PC-9 (cell line): ENCODE results near the gene STK32B. TPM values are rescaled to one million over a fixed set of nuclear protein-coding genes. Genes with fewer than 3 reads are reported as not detected.

Source experiments
- BruUV-seq: library from RNA; stranded (reverse); fragments of 400-500 nt; replicated peaks from 2 replicates; lab custom pipeline; 2021; lab: Mats Ljungman, UMichigan
- CTCF ChIA-PET: fragments of 300-600 bp; sonication (Branson Sonifier 250); formaldehyde crosslinking; loops from one replicate; lab custom pipeline; 2022; ENCODE audit warnings: antibody characterized with exemption; lab: Charles Lee
- POLR2A ChIA-PET: fragments of 300-600 bp; sonication (Branson Sonifier 250); formaldehyde crosslinking; loops from one replicate; lab custom pipeline; 2022; ENCODE audit warnings: antibody characterized with exemption; ENCODE audit not compliant: unreplicated experiment; lab: Charles Lee
- DNase-seq, 2 experiments: peaks; one replicate each; pipeline versions ENCODE4 v3.0.0 to v3.0.0-alpha.2; 2015 to 2022; ENCODE audit warnings: mixed read lengths in 1 of 2
- H2AFZ ChIP-seq: fragments of 200-600 bp; sonication (generic); 2 replicates; pipeline ENCODE4 v1.8.1; 2017; ENCODE audit warnings: antibody characterized with exemption
- H3F3A ChIP-seq: fragments of 200-600 bp; sonication (generic); 2 replicates; pipeline ENCODE4 v1.8.1; 2017; ENCODE audit warnings: antibody characterized with exemption, mild to moderate bottlenecking, low read depth; ENCODE audit not compliant: insufficient read depth
- H3K27ac ChIP-seq: fragments of 200-600 bp; sonication (generic); 2 replicates; pipeline ENCODE4 v1.6.1; 2016; ENCODE audit warnings: mixed run types
- H3K27me3 ChIP-seq: fragments of 200-600 bp; sonication (generic); 2 replicates; pipeline ENCODE4 v1.6.1; 2016; ENCODE audit warnings: low read depth, mixed run types; ENCODE audit not compliant: insufficient read depth
- H3K36me3 ChIP-seq: fragments of 200-600 bp; sonication (generic); 2 replicates; pipeline ENCODE4 v1.6.1; 2016; ENCODE audit warnings: low read depth, mixed run types
- H3K4me1 ChIP-seq: fragments of 200-600 bp; sonication (generic); replicated peaks from 2 replicates; pipeline ENCODE4 v1.6.1; 2016; ENCODE audit warnings: mixed run types; ENCODE audit not compliant: insufficient read depth
- H3K4me2 ChIP-seq: fragments of 200-600 bp; sonication (generic); 2 replicates; pipeline ENCODE4 v1.6.1; 2017; ENCODE audit warnings: mixed run types
- H3K4me3 ChIP-seq: fragments of 200-600 bp; sonication (generic); 2 replicates; pipeline ENCODE4 v1.6.1; 2016; ENCODE audit warnings: mixed run types
- H3K79me2 ChIP-seq: fragments of 200-600 bp; sonication (generic); 2 replicates; pipeline ENCODE4 v1.6.1; 2017; ENCODE audit warnings: low read depth, mixed run types
- H3K9me2 ChIP-seq: fragments of 200-600 bp; sonication (generic); 2 replicates; pipeline ENCODE4 v1.8.1; 2017; ENCODE audit warnings: mild to moderate bottlenecking; ENCODE audit not compliant: insufficient read depth
- H3K9me3 ChIP-seq: fragments of 200-600 bp; sonication (generic); 2 replicates; pipeline ENCODE4 v1.8.1; 2016; ENCODE audit warnings: low read depth; ENCODE audit not compliant: insufficient read depth
- H4K20me1 ChIP-seq: fragments of 200-600 bp; sonication (generic); 2 replicates; pipeline ENCODE4 v1.8.1; 2017; ENCODE audit not compliant: insufficient read depth
- CTCF ChIP-seq: fragments of 200-600 bp; sonication (generic); conservative IDR thresholded peaks from 2 replicates; pipeline ENCODE4 v1.6.1; 2017; ENCODE audit warnings: mixed run types, antibody characterized with exemption, mild to moderate bottlenecking, moderate library complexity
- EZH2 ChIP-seq: fragments of 200-600 bp; sonication (generic); IDR thresholded peaks from 2 replicates; pipeline ENCODE4 v1.8.0; 2017; ENCODE audit warnings: antibody characterized with exemption, low read depth
- intact Hi-C: fragments of 100-400 bp; cut with micrococcal nuclease; formaldehyde crosslinking; loops from one replicate; pipeline ENCODE4 v1.10.0; 2022; ENCODE audit not compliant: unreplicated experiment
- total RNA-seq: library from RNA; stranded (reverse); gene quantifications from 2 replicates; pipeline ENCODE4 v1.2.3, GENCODE V29; 2021

STK32B gene
- total RNA-seq, 1 experiment from 2014 or later, result not detected

GRCh38 chr4:5112333-5113095 lies 61.2 kb downstream of the STK32B start:
- intact Hi-C loops, result no loop called here
- Histone ChIP-seq H3K9me3 (no peaks in the 10 kb centered on the region), H4K20me1 (no peaks in the 10 kb centered on the region), H3K9me2 (no peaks in the 10 kb centered on the region), H3K4me1 (no peaks in the 10 kb centered on the region), H2AFZ (no peak overlapping the region), H3K27ac (no peak overlapping the region), H3F3A (no peaks in the 10 kb centered on the region), H3K4me3 (no peak overlapping the region), H3K27me3 (no peaks in the 10 kb centered on the region), H3K79me2 (no peaks in the 10 kb centered on the region), H3K36me3 (no peaks in the 10 kb centered on the region), H3K4me2 (no peak overlapping the region)
- no peak for TF ChIP-seq CTCF
- TF ChIP-seq EZH2, result no peak
- no peak for DNase-seq
- POLR2A ChIA-PET, result no interaction called here
- BruUV-seq, result no TSS peak
- CTCF ChIA-PET, result no interaction called here

GRCh38 chr4:5114950-5115349 lies 63.7 kb downstream of the STK32B start:
- Histone ChIP-seq H3K4me2 (no peak overlapping the region), H3K36me3 (no peaks in the 10 kb centered on the region), H4K20me1 (no peaks in the 10 kb centered on the region), H3K79me2 (no peaks in the 10 kb centered on the region), H3K9me2 (no peaks in the 10 kb centered on the region), H3K27me3 (peaks cover 9% of the 10 kb centered on the region; the same call in 1 of the 2 replicates), H3K4me1 (no peaks in the 10 kb centered on the region), H3K27ac (no peak overlapping the region), H3K9me3 (no peaks in the 10 kb centered on the region), H2AFZ (no peak overlapping the region), H3F3A (no peaks in the 10 kb centered on the region), H3K4me3 (no peak overlapping the region)
- TF ChIP-seq CTCF (no peak), EZH2 (no peak)
- no peak for DNase-seq
- BruUV-seq, result no TSS peak
- intact Hi-C loops, result no loop called here
- CTCF ChIA-PET, result interaction anchor here (0.6 kb wide), 1 partner anchor 347 kb away, joined by 9 read pairs; no protein-coding TSS in a partner anchor
- POLR2A ChIA-PET, result no interaction called here

- ChIA-PET POLR2A (no interaction called here), CTCF (no interaction called here)
- Histone ChIP-seq H3K36me3 (no peaks in the 10 kb centered on the region), H3K27me3 (peaks cover 14% of the 10 kb centered on the region; the same call in 1 of the 2 replicates), H2AFZ (no peak overlapping the region), H3K79me2 (no peaks in the 10 kb centered on the region), H3K4me3 (no peak overlapping the region), H3K9me3 (no peaks in the 10 kb centered on the region), H4K20me1 (no peaks in the 10 kb centered on the region), H3K4me2 (no peak overlapping the region), H3K4me1 (no peaks in the 10 kb centered on the region), H3K27ac (no peak overlapping the region), H3K9me2 (no peaks in the 10 kb centered on the region), H3F3A (no peaks in the 10 kb centered on the region)
- intact Hi-C loops, result no loop called here
- no peak for TF ChIP-seq EZH2
- TF ChIP-seq CTCF, result no peak
- no TSS peak for BruUV-seq
- no peak for DNase-seq
Observed at GRCh38 chr4:5118091-5118786, 67.0 kb downstream of the STK32B start.
